ENCODE results near the gene LTC4S.

Gene LTC4S

GRCh38 chr5:179795863-179796833 is 2.4 kb downstream of the LTC4S start:
- peak; percentile 41 for DNase-seq (ENCODE audit: low read depth)

GRCh38 chr5:179796877-179797608 is 3.3 kb downstream of the LTC4S start:
- no peak for DNase-seq (ENCODE audit: low read depth)

GRCh38 chr5:179797741-179798140 is 4.0 kb downstream of the LTC4S start:
- DNase-seq (ENCODE audit: low read depth): no peak

- no peak for DNase-seq (ENCODE audit: low read depth)
These were observed 4.5 kb downstream of the LTC4S start for GRCh38 chr5:179798144-179798770.

- DNase-seq (ENCODE audit: low read depth): no peak
These were observed 5.2 kb downstream of the LTC4S start for GRCh38 chr5:179798771-179799643.

- no peak for DNase-seq (ENCODE audit: low read depth)
These were observed 5.8 kb downstream of the LTC4S start for GRCh38 chr5:179799644-179799973.

- no peak for DNase-seq (ENCODE audit: low read depth)
These were observed 6.4 kb downstream of the LTC4S start for GRCh38 chr5:179800071-179800695.

- no peak for DNase-seq (ENCODE audit: low read depth)
These were observed 7.0 kb downstream of the LTC4S start for GRCh38 chr5:179800696-179801201.

GRCh38 chr5:179801304-179802206 is 7.8 kb downstream of the LTC4S start:
- peak; percentile 77 for DNase-seq (ENCODE audit: low read depth)

- DNase-seq (ENCODE audit: low read depth): no peak
These were observed 8.6 kb downstream of the LTC4S start for GRCh38 chr5:179802207-179802883.

- DNase-seq (ENCODE audit: low read depth): no peak
These were observed 9.3 kb downstream of the LTC4S start for GRCh38 chr5:179802950-179803562.

- no peak for DNase-seq (ENCODE audit: low read depth)
These were observed 10.1 kb downstream of the LTC4S start for GRCh38 chr5:179803651-179804554.

GRCh38 chr5:179804555-179804947 is 10.8 kb downstream of the LTC4S start:
- no peak for DNase-seq (ENCODE audit: low read depth)

- DNase-seq (ENCODE audit: low read depth): no peak
These were observed 11.3 kb downstream of the LTC4S start for GRCh38 chr5:179805070-179805528.

- no peak for DNase-seq (ENCODE audit: low read depth)
These were observed 11.9 kb downstream of the LTC4S start for GRCh38 chr5:179805529-179806249.

- DNase-seq (ENCODE audit: low read depth): no peak
These were observed 12.7 kb downstream of the LTC4S start, which contains the start of gene MGAT4B for GRCh38 chr5:179806250-179807048. TSS of gene MGAT4B (minus strand) at chr5:179806866. CDS start at chr5:179806583, 283 bp downstream.

All from stimulated activated CD8-positive, alpha-beta memory T cell treated with anti-CD3 and anti-CD28 coated beads, Interleukin-15, amount 100 ng/mL, for 1 hour (primary cell).